Gastrocnemius medialis (tissue), 4 donors: ENCODE data around the gene ACAD9. TPM values are rescaled to one million over a fixed set of nuclear protein-coding genes. Genes with fewer than 3 reads are reported as not detected.

Source experiments
- ATAC-seq, 2 donors: fragments of 150-250 bp; one replicate each; pipeline ENCODE4 v1.9.1; 2016
- DNase-seq, 2 donors: peaks; one replicate each; pipeline ENCODE4 v3.0.0-alpha.2; 2019
- H3K27ac ChIP-seq, 4 donors: fragments of 200-600 bp; sonication (generic); 1 replicate in 1 of 4; 2 replicates in 3 of 4; pipeline ENCODE4 v1.5.1; 2016 to 2018; ENCODE audit warnings: mild to moderate bottlenecking in 2 of 4, moderate library complexity in 1 of 4
- H3K27me3 ChIP-seq, 3 donors: fragments of 200-600 bp; sonication (generic) in 2 of 3; 1 replicate in 1 of 3; 2 replicates in 2 of 3; pipeline versions ENCODE4 v1.5.1 to v1.6.0; 2016 to 2019; ENCODE audit warnings: mild to moderate bottlenecking in 1 of 3, moderate library complexity in 1 of 3
- H3K36me3 ChIP-seq, 2 donors: fragments of 200-600 bp; sonication (generic) in 1 of 2; one replicate each; pipeline ENCODE4 v1.5.1; 2017 to 2018
- H3K4me1 ChIP-seq, 2 donors: fragments of 200-600 bp; sonication (generic) in 1 of 2; one replicate each; pipeline ENCODE4 v1.5.1; 2016 to 2017; ENCODE audit warnings: mild to moderate bottlenecking in 2 of 2
- H3K4me3 ChIP-seq, 4 donors: fragments of 200-600 bp; sonication (generic) in 3 of 4; 1 replicate in 1 of 4; 2 replicates in 3 of 4; pipeline ENCODE4 v1.5.1; 2016 to 2019; ENCODE audit warnings: mild to moderate bottlenecking in 2 of 4
- H3K9me3 ChIP-seq, 3 donors: fragments of 200-600 bp; sonication (generic) in 2 of 3; 1 replicate in 1 of 3; 2 replicates in 2 of 3; pipeline ENCODE4 v1.5.1; 2016 to 2019
- POLR2A ChIP-seq, 2 donors: fragments of 450-650 bp; IDR thresholded peaks; one replicate each; pipeline ENCODE4 v1.6.1; 2017; ENCODE audit warnings: antibody characterized with exemption in 2 of 2, mild to moderate bottlenecking in 2 of 2, moderate library complexity in 2 of 2
- in situ Hi-C, 4 donors: fragments of 200-750 bp; cut with MboI; loops; one replicate each; pipeline versions ENCODE4 v1.15.0 to v1.8.0; 2017; ENCODE audit warnings: low sequenced_read_pairs in 4 of 4
- intact Hi-C: fragments of 100-400 bp; cut with DNase I; formaldehyde crosslinking; loops from one replicate; pipeline ENCODE4 v1.15.1; 2023; ENCODE audit warnings: low total_unique reads
- total RNA-seq, 4 donors: library from RNA; depleted of rRNA; stranded (reverse); fragments of >200 nt; gene quantifications; one replicate each; pipeline versions ENCODE4 v1.1.0 to v1.2.3, GENCODE V29; 2016
- TF ChIP-seq, protein P1 (sequence below), 5 experiments: fragments of 450-650 bp in 3 of 5; fragments of 200-600 bp in 2 of 5; sonication (generic) in 2 of 5; IDR thresholded peaks in 4 of 5; conservative IDR thresholded peaks in 1 of 5; 1 replicate in 4 of 5; 2 replicates in 1 of 5; pipeline ENCODE4 v1.5.1; 2016 to 2019; ENCODE audit warnings: antibody characterized with exemption in 5 of 5, mild to moderate bottlenecking in 3 of 5, moderate library complexity in 3 of 5

ACAD9 gene
- total RNA-seq, 4 donors from 2014 or later: 26.3 to 43.0 (median 37.5) TPM

DNA sequence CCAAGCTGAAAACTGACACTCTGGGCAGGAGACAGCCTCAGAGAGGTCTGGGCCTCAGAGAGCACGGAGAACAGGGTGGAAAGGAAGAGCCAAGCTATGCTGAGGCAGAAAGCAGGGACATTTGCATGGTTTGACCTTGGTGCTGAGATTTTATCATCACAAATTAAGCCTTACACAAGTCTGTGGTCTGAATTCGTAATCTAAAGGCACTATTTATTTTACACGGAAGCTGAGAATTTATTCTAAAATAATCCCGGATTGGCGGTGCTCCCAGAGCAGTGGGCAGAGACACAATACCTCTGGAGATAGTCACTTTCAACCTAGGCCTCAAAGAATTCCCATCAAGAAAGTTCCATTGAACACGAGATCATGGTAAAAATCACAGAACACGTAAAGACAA is 67.0 kb downstream of the ACAD9 start:
- no peaks in the 10 kb centered on the region for H3K36me3 ChIP-seq
- in situ Hi-C loops (no loop called here), intact Hi-C loops (no loop called here)
- ATAC-seq: no peak
- no peak overlapping the region for H3K4me3 ChIP-seq
- DNase-seq: no peak
- no peaks in the 10 kb centered on the region for H3K27me3 ChIP-seq
- TF ChIP-seq, protein P1, sequence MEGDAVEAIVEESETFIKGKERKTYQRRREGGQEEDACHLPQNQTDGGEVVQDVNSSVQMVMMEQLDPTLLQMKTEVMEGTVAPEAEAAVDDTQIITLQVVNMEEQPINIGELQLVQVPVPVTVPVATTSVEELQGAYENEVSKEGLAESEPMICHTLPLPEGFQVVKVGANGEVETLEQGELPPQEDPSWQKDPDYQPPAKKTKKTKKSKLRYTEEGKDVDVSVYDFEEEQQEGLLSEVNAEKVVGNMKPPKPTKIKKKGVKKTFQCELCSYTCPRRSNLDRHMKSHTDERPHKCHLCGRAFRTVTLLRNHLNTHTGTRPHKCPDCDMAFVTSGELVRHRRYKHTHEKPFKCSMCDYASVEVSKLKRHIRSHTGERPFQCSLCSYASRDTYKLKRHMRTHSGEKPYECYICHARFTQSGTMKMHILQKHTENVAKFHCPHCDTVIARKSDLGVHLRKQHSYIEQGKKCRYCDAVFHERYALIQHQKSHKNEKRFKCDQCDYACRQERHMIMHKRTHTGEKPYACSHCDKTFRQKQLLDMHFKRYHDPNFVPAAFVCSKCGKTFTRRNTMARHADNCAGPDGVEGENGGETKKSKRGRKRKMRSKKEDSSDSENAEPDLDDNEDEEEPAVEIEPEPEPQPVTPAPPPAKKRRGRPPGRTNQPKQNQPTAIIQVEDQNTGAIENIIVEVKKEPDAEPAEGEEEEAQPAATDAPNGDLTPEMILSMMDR (IDR thresholded peaks at IDR 0.05 in 4 of 5, conservative IDR thresholded peaks at IDR 0.05 in 1 of 5): no peak
- no peak overlapping the region for H3K27ac ChIP-seq
- H3K9me3 ChIP-seq: no peaks in the 10 kb centered on the region
- no peaks in the 10 kb centered on the region for H3K4me1 ChIP-seq

DNA sequence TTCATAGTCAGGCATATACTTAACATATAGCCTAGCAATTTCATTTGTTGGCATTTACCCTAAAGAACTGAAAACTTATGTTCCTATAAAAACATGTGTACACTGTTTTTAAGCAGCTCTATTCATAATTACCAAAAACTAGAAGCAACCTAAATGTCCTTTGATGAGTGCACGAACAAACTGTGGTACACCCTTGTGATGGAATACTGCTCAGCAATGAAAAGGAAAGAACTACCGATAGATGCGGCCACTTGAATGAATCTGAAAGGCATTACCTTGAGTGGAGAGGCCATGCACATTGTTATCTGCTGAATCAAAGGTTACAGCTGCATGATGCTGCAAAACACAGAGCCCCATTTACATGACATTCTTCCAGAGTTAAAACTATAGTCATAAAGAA is 69.7 kb downstream of the ACAD9 start:
- Histone ChIP-seq H3K4me3 (no peak overlapping the region), H3K4me1 (no peaks in the 10 kb centered on the region), H3K27ac (no peak overlapping the region), H3K9me3 (no peaks in the 10 kb centered on the region), H3K36me3 (no peaks in the 10 kb centered on the region), H3K27me3 (no peaks in the 10 kb centered on the region)
- DNase-seq (no peak), ATAC-seq (no peak)
- TF ChIP-seq POLR2A (IDR thresholded peaks at IDR 0.05): no peak
- TF ChIP-seq, protein P1 (IDR thresholded peaks at IDR 0.05 in 4 of 5, conservative IDR thresholded peaks at IDR 0.05 in 1 of 5): no peak
- in situ Hi-C loops: no loop called here
- intact Hi-C loops: no loop called here

DNA sequence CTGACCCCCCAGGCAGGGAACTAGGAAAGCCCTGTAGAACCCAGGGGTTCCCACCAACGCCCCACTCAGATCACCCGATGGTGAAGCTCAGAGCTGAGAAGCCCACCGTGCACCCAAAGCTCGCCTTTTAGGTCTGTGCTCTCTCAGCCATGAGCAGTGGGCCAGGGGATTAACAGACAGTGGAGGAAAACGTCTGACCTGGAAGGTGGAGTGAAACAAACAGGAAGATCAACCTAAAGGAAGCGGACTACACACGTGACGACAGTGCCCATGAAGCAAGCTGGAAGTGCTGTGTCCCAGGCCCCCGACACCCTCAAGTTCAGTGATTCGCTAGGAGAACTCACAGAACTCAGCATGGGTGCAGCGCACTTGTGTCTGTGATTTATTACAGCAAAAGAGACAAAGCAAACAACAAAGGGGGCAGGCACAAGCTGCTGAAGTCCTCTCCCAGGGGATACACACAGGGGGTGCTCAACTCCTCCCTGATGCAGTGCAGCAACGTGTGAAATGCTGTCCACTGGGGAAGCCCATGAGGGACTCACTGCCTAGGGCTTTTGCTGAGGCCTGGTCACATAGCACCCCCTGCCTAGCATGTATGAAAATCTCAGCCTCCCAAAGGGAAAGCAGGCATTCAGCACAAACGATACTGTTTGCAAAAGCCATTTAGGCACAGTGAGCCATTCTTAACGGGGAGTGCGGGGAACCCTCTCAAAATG is 71.0 kb downstream of the ACAD9 start:
- DNase-seq (no peak), ATAC-seq (no peak)
- in situ Hi-C loops: loop anchor here in 1 of 4 donors (25.0 kb wide), 1 partner anchor 137 kb away; no protein-coding TSS in a partner anchor
- Histone ChIP-seq H3K9me3 (no peaks in the 10 kb centered on the region), H3K4me1 (no peaks in the 10 kb centered on the region), H3K36me3 (no peaks in the 10 kb centered on the region), H3K27ac (no peak overlapping the region), H3K4me3 (no peak overlapping the region), H3K27me3 (no peaks in the 10 kb centered on the region)
- no peak for TF ChIP-seq POLR2A (IDR thresholded peaks at IDR 0.05)
- TF ChIP-seq, protein P1 (IDR thresholded peaks at IDR 0.05 in 4 of 5, conservative IDR thresholded peaks at IDR 0.05 in 1 of 5): no peak
- intact Hi-C loops: no loop called here

DNA sequence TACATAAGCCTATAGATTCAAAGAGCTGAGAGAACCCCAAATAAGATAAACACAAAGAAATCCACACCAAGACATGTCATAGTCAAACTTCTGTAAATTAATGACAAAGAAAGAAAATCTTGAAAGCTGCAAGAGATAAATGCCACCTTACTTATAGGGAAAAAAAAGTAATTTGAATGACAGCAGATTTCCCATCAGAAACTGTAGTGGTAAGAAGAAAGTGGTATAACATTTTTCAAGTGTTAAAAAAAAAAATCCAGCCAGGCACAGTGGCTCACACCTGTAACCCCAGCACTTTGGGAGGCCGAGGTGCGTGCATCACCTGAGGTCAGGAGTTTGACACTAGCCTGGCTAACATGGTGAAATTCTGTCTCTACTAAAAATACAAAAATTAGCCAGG is 77.0 kb downstream of the ACAD9 start:
- Histone ChIP-seq H3K4me1 (no peaks in the 10 kb centered on the region), H3K36me3 (no peaks in the 10 kb centered on the region), H3K9me3 (no peaks in the 10 kb centered on the region), H3K27ac (no peak overlapping the region), H3K4me3 (no peak overlapping the region), H3K27me3 (no peaks in the 10 kb centered on the region)
- intact Hi-C loops (no loop called here), in situ Hi-C loops (loop anchor here in 1 of 4 donors (25.0 kb wide), 1 partner anchor 131 kb away; no protein-coding TSS in a partner anchor)
- DNase-seq: no peak
- ATAC-seq: no peak
- TF ChIP-seq, protein P1 (IDR thresholded peaks at IDR 0.05 in 4 of 5, conservative IDR thresholded peaks at IDR 0.05 in 1 of 5): no peak
- TF ChIP-seq POLR2A (IDR thresholded peaks at IDR 0.05): no peak

Other genes with a start within 250 kb of the ACAD9 start
- 100 to 1,000 TPM; 197 to 219 (median 212) TPM for gene RPN1, start 228.8 kb upstream of the ACAD9 start, total RNA-seq
- 100 to 1,000 TPM; 102 to 190 (median 149) TPM for gene RAB7A, start 153.4 kb upstream of the ACAD9 start, total RNA-seq
- under 1 TPM in 3 of 4 donors, not detected in 1; 0.07 to 0.34 (median 0.20) TPM for gene CFAP92, start 114.5 kb downstream of the ACAD9 start, total RNA-seq
- gene EFCC1, start 121.7 kb downstream of the ACAD9 start, total RNA-seq: 1 to 10 TPM in 1 of 4 donors, under 1 TPM in 3; 0.26 to 1.2 (median 0.45) TPM
- under 1 TPM in 1 of 4 donors, not detected in 3; 0.42 TPM for gene GP9, start 181.2 kb downstream of the ACAD9 start, total RNA-seq
- gene RAB43, start 242.2 kb downstream of the ACAD9 start, total RNA-seq: 1 to 10 TPM; 1.1 to 3.9 (median 2.5) TPM